GM12891 (cell line): ENCODE data around the gene MEF2D.

Experiments
- DNase-seq: peaks from one replicate; pipeline ENCODE4 v3.0.0; 2011; ENCODE audit warnings: low spot score; ENCODE audit not compliant: insufficient read length
- FAIRE-seq: peaks from 2 replicates; lab custom pipeline; 2011; peaks lifted over from hg19 to GRCh38; lab: Jason Lieb, UNC
- PAX5 ChIP-seq: IDR thresholded peaks from 2 replicates; pipeline ENCODE4 v1.6.1; 2011; ENCODE audit warnings: low read length, moderate library complexity, mild to moderate bottlenecking; ENCODE audit not compliant: insufficient read depth, severe bottlenecking
- POLR2A ChIP-seq: IDR thresholded peaks from 2 replicates; pipeline ENCODE4 v1.6.1; 2011; ENCODE audit warnings: low read depth, low read length, control low read depth
- POLR2AphosphoS5 ChIP-seq: IDR thresholded peaks from 2 replicates; pipeline ENCODE4 v1.6.1; 2011; ENCODE audit warnings: low read depth, low read length, control low read depth
- POU2F2 ChIP-seq: IDR thresholded peaks from 2 replicates; pipeline ENCODE4 v1.6.1; 2011; ENCODE audit warnings: low read depth, mild to moderate bottlenecking, control low read depth, low read length, moderate library complexity
- SPI1 ChIP-seq: IDR thresholded peaks from 2 replicates; pipeline ENCODE4 v1.6.1; 2011; ENCODE audit warnings: low read depth, low read length, control low read depth
- TAF1 ChIP-seq: IDR thresholded peaks from 2 replicates; pipeline ENCODE4 v1.6.1; 2011; ENCODE audit warnings: low read depth, low read length, control low read depth

The MEF2D gene

GRCh38 chr1:156538711-156539440, 38.3 kb upstream of the MEF2D start:
- TF ChIP-seq SPI1, result no peak
- TF ChIP-seq POLR2AphosphoS5, result no peak
- no peak for TF ChIP-seq PAX5
- TF ChIP-seq TAF1, result no peak
- no peak for TF ChIP-seq POLR2A
- TF ChIP-seq POU2F2, result no peak
- FAIRE-seq (no peak), DNase-seq (no peak)

DNA sequence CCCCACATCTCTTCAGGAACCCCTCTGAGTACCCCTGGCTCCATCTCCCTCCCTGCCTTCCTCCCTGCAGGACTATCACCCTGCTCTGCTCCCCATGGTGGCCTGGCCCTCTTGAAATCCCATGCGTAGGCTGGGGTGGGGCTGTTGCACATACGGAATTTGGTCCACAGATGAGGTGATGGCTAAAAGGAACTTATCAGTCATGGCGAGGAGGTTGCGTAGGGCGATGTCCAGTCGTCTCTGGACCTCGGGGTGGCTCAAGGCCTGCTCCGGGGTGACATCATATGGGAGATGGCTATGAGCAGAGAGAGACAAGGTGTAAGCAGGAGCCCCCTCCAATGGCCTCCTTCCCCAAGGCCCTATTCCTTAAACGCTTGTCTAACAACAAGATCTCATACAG, 36.5 kb upstream of the MEF2D start:
- TF ChIP-seq POLR2A, result no peak
- TF ChIP-seq POLR2AphosphoS5, result no peak
- TF ChIP-seq TAF1, result no peak
- TF ChIP-seq SPI1, result no peak
- TF ChIP-seq PAX5, result no peak
- no peak for TF ChIP-seq POU2F2
- DNase-seq (no peak), FAIRE-seq (no peak)

DNA sequence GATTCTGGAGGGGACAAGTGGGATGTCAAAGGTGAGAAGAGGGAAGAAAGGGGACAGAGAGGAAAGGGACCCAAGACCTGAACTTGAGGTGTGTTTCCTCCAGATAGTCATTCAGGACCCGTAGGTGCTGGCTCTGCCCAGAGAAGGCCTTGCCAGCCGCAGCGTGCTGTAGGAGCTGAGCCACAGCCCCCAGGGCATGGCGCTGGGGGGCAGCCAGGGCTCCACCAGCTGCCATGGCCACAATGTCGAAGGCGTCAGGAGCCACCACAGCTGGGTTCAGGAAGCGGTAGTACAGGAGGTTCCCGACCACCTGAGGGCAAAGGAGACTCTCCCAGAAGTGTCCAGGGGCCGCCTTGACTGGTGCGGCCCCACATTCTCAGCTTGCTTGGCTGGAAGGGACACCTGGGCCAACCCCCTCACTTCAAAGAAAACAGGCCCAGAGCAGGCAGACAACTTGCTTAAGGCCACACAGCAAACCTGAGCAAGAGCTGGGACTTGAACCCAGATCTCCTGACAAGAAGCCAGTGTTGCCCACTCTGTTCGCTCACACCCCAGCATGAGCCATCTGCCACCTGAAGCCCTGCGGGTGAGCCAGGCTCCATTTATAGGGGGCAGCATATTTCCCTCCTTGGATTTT, 34.0 kb upstream of the MEF2D start:
- DNase-seq, result no peak
- TF ChIP-seq POLR2A (no peak), POU2F2 (no peak), PAX5 (no peak), TAF1 (no peak), SPI1 (no peak), POLR2AphosphoS5 (no peak)
- no peak for FAIRE-seq

GRCh38 chr1:156533568-156534220, 33.1 kb upstream of the MEF2D start:
- FAIRE-seq, result no peak
- TF ChIP-seq POLR2A (no peak), TAF1 (no peak), PAX5 (no peak), POLR2AphosphoS5 (no peak), SPI1 (no peak), POU2F2 (no peak)
- DNase-seq, result no peak

DNA sequence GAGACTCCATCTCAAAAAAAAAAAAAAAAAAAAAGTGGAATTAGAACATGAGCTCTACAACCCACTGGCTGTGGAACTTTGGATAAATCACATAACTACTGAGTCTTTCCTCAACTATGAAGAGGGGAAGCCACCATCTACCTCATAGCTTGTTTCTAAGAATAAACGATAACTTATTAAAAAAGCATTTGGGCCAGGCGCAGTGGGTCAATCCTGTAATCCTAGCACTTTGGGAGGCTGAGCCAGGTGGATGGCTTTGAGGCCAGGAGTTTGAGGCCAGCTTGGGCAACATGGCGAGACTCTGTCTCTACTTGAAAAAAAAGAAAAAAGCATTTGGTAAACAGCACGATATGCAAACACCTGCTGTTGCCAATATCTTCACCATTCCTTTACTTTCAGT, 31.8 kb upstream of the MEF2D start:
- TF ChIP-seq PAX5, result no peak
- no peak for TF ChIP-seq SPI1
- no peak for DNase-seq
- FAIRE-seq, result peak; percentile 9

DNA sequence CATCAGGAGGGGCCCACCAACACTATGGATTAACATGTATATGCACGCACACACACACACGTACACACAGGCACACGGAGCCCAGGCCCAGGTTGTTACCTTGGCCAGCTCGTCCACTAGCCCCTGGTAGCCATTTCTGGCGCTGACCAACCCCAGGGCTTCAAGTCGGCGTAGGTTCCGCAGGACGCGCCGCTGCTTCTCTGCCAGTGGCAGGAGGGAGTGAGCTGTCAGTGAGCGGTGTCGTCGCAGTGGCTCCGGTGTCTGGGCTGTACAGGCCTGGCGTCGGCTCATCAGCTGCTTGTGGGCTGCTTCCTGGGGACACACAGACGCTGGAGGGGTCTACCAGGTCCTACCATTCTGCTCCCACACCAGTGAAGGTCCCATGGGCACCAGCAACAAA, 29.4 kb upstream of the MEF2D start:
- FAIRE-seq, result no peak

DNA sequence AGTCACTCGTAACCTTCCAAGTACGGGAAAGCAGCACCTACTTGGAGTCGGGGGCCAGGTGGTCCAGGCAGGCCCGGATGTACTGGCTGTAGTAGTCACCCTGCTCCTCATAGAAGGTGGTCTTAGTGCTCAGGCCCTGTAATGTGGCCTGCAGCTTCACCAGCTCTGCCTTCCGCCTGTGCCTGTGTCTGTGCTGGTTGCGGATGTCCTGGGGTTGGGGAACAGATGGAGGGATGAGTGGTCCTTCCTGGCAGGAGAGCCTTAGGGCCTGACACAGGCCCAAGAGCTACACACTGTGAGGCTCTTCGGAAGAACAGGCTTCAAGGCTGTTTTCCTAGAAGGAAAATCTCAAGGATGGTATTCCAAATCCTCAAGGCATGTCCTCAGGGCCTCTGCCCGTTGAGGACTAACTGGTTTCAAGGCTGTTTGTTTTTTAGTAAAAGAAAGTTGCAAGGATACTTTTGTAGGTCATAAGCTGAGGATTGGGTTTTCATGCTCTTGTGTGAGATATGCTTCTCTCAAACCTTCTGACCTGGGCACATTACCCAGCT, 28.4 kb upstream of the MEF2D start:
- FAIRE-seq (no peak), DNase-seq (no peak)
- TF ChIP-seq POLR2A (no peak), TAF1 (no peak), PAX5 (no peak), POLR2AphosphoS5 (no peak)

More for the DNA sequence above, 29.4 kb upstream of the MEF2D start:
- no peak for DNase-seq
- TF ChIP-seq TAF1 (no peak), PAX5 (no peak), SPI1 (no peak), POU2F2 (no peak), POLR2A (no peak), POLR2AphosphoS5 (no peak)

GRCh38 chr1:156528231-156528630, 27.7 kb upstream of the MEF2D start:
- FAIRE-seq, result no peak
- TF ChIP-seq TAF1 (no peak), SPI1 (no peak), POU2F2 (no peak), PAX5 (no peak), POLR2A (no peak), POLR2AphosphoS5 (no peak)
- DNase-seq, result no peak

DNA sequence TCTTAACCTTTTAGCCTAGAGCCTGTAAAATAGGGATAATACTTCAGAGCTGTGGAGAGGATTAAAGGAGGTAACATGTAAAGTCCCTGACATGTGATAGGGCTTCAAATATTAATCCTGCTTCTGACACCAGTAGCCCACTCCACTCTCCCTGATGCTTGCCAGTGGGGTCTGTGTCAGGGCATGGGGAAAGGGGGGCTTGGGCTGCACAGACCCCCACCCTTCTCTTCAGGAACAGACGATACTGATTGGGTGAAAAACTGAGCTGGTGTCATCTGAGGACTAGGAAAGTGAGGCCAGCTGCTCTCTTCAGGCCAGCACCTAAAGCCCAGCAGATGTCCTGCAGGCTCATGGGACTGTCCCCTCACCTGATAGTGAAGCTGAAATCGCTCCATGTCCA, 27.0 kb upstream of the MEF2D start:
- TF ChIP-seq POLR2AphosphoS5, result no peak
- no peak for TF ChIP-seq PAX5
- no peak for TF ChIP-seq SPI1
- no peak for TF ChIP-seq POU2F2
- no peak for TF ChIP-seq TAF1
- no peak for DNase-seq
- no peak for FAIRE-seq
